ENCODE data around the gene MAST1.

Gene MAST1

GRCh38 chr19:12921047-12921446 lies 82.7 kb downstream of the MAST1 start:
- FAIRE-seq (no peak), DNase-seq (ENCODE audit: insufficient read length) (no peak)
- TF ChIP-seq POLR2AphosphoS5 (IDR thresholded peaks at IDR 0.05; ENCODE audit: low read depth, low read length): no peak
- no peak for TF ChIP-seq POLR2A (IDR thresholded peaks at IDR 0.05; ENCODE audit: low read depth, low read length)
- TF ChIP-seq TAF1 (IDR thresholded peaks at IDR 0.05; ENCODE audit: borderline replicate concordance, low read depth, low read length): no peak

GRCh38 chr19:12922959-12923358 lies 84.6 kb downstream of the MAST1 start:
- DNase-seq (ENCODE audit: insufficient read length) (no peak), FAIRE-seq (no peak)
- no peak for TF ChIP-seq POLR2A (IDR thresholded peaks at IDR 0.05; ENCODE audit: low read depth, low read length)
- no peak for TF ChIP-seq TAF1 (IDR thresholded peaks at IDR 0.05; ENCODE audit: borderline replicate concordance, low read depth, low read length)
- TF ChIP-seq POLR2AphosphoS5 (IDR thresholded peaks at IDR 0.05; ENCODE audit: low read depth, low read length): no peak

All from GM12892 (cell line).